Left renal pelvis (tissue), 4 donors: ENCODE data around the gene SLC38A2. TPM values are rescaled to one million over a fixed set of nuclear protein-coding genes. Genes with fewer than 3 reads are reported as not detected.
A peak's percentile ranks its signal among the peaks of the same experiment; 100 is the strongest.

Experiments used
- DNase-seq, 4 donors: peaks; one replicate each; pipeline ENCODE4 v3.0.0-alpha.2; 2013; ENCODE audit warnings: low read depth in 4 of 4, low spot score in 3 of 4
- polyA plus RNA-seq, 4 donors: library from polyadenylated mRNA; unstranded; fragments of 120-200 nt; gene quantifications; one replicate each; pipeline ENCODE4 v1.2.1, GENCODE V29; 2013; ENCODE audit not compliant: insufficient read length in 4 of 4

SLC38A2 gene
- polyA plus RNA-seq, 4 donors = 180 to 241 (median 226) TPM

DNA sequence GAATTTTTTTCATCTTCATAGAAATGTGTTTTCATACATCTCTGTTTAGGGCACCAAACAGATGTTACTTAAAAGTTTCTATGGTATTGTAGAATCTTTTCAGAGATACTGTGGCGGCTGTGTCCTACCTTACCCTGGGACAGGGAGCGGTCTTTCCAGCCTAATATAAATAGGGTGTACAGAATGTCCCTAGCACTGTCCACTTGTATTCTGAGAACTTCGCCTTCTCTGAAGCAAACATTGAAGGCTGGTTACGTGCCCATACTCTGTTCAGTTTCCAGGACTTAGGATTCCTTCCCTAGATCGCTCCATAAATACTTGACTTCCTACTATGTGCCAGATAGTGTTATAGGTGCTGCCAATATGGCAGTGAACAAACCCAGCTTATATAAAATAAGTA is 24.3 kb upstream of the SLC38A2 start:
- no peak for DNase-seq

GRCh38 chr12:46395388-46395787 is 22.8 kb upstream of the SLC38A2 start:
- no peak for DNase-seq

DNA sequence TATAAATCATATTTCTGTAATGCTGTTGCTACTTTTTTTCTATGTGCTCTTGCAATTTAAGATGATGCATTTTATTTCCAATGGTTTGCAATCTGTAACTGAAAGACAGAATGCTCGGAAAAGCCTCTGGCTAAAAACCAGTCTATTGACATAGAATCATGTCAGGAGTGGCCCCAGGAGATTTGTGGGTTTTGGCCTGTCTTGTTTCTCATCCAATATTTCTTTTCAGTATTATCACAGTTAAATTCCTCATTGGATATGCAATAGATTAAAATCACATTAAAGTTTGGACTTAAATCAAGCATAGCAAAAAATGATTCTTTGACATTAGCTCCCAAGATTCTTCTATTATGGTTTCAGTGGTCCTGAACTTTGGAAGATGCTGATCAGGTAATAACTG is 19.1 kb upstream of the SLC38A2 start:
- DNase-seq = no peak

GRCh38 chr12:46390881-46391280 is 18.3 kb upstream of the SLC38A2 start:
- DNase-seq = no peak

DNA sequence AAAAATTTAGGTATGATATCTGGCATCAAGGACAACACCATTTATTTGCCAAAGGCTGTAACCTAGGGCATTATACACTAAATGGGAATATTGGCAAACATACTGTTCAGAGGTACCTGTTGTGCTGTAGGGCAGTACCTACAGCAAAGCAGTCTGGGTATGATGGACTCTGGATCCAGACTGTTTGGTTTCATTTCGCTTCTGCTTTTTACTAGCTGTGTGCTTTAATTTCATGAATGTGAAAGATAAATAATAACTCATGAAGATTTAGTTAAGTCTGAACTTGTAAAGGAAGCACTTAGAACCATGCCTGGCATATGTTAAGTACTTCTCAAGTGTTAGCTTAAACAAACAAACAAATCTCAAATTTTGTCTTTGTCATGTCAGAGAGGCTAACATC is 17.7 kb upstream of the SLC38A2 start:
- DNase-seq = no peak

GRCh38 chr12:46389031-46389616 is 16.6 kb upstream of the SLC38A2 start:
- no peak for DNase-seq

DNA sequence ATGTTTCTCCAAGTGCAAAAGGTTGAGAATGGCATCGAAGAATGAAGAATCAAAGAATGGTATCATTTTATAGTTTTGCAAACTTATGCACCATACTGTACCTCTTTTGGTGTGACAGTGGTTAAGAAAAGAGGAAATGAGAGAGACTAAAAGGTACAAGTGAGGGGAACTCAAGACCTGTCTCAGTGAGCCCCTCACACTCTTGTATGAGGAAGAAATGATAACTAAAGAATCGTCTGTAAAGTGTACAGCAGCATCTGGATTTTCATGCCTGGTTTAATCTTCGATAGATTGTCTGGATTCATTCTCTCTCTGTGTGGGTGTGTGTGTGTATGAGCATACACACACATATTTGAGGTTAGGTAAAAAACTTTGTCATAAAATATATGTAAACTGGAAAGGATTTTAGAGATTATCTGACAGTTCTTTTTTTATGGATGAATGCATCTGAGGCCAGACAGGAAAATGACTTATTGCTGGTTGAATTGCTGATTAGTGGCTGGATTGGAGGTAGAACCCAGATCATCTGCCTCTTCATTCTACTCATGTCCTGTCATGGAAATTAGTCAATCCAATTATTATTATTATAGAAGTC is 16.0 kb upstream of the SLC38A2 start:
- DNase-seq = no peak

DNA sequence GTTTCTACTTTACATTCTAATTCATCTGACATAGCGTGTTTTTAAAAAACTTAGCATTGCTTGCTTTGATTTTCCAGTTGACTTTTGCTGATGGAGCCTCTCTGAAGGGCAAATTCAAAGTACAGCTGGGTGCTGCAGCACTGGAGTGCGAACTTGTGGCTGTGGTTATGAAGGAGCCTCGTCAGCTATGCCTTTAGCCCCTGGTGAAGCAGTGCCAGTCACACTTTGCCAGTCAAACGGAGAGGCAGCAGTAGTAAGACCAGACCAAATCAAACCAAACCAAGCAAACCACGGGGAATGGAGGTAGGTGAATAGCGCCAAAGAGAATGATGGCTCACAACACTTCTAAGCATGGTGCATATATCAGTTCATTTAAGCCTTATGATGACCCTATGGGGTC is 15.1 kb upstream of the SLC38A2 start:
- no peak for DNase-seq

DNA sequence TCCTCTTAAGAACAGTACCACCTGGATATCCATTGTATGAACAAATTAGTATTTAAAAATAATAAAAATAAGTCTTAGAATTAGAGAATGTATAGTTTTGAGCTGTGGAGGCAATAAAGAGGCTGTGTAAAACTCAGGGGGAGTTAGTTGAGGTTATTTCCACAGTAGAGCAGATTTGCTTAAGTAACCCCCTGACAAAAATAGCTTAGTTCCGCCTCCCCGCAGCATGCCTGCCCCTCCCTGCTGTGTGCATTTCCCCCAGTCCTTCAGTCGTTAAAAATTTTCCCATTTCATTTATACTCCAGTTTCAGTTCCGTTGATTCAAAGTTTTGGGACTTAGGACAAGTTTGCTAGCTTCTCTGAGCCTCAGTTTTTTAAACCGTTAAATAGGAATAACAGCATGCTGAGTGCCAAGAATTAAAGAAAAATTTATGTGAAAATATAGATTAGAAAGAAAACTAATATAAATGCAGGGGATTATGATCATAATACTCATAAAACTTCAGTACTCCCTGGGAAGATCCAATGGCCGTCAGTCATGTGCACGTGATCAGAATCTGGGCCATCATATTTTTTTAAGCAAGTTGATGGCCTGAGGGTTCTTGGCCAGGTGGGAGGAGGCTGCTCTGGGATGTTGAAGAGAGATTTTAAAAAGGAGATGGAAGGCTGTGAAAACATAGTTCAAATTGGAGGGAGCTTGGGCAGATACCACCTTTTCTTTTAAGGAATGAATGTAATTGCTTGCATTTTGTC is 14.5 kb upstream of the SLC38A2 start:
- no peak for DNase-seq

GRCh38 chr12:46386360-46386867 is 13.8 kb upstream of the SLC38A2 start:
- no peak for DNase-seq

- no peak for DNase-seq
Observed at GRCh38 chr12:46385438-46385837, 12.9 kb upstream of the SLC38A2 start.

DNA sequence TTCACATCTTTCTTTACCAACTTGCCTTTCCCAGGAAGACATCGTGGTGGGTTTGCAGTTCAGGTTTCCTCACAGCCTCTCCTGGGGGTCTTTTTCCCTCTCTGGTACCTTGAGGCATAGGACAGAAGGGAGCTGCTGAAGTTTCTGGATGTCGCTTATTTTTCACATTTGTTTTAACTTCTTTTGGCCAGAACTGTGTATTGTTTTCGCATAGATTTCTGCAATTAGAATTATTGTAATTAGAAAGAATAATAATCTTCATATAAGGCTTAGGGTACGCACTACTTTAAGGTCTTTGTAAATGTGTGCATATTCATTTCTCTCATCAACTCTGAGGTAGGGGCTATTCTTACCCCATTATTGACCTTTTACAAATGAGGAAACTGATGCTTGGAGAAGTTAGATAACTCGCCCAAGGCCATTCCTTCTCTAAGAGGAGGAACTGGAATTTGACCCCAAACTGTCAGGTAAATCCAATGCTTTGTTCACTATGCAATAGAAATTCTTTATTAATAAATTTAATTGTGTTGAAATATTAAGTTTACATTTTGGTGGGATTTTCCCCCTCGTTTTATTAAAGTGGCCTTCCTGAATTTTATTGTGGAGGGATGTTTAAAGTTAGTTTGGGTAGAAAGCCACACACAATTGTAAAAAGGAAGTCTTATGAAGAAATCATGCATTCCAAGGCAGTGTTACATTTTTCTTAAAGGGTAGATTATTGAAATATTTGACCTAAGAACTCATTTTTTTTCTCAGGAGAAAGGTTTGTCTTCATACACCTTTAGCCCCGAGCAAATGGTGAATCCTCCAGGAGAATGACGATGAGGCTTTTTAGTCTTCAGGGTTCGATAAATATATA is 12.1 kb upstream of the SLC38A2 start:
- DNase-seq = no peak

DNA sequence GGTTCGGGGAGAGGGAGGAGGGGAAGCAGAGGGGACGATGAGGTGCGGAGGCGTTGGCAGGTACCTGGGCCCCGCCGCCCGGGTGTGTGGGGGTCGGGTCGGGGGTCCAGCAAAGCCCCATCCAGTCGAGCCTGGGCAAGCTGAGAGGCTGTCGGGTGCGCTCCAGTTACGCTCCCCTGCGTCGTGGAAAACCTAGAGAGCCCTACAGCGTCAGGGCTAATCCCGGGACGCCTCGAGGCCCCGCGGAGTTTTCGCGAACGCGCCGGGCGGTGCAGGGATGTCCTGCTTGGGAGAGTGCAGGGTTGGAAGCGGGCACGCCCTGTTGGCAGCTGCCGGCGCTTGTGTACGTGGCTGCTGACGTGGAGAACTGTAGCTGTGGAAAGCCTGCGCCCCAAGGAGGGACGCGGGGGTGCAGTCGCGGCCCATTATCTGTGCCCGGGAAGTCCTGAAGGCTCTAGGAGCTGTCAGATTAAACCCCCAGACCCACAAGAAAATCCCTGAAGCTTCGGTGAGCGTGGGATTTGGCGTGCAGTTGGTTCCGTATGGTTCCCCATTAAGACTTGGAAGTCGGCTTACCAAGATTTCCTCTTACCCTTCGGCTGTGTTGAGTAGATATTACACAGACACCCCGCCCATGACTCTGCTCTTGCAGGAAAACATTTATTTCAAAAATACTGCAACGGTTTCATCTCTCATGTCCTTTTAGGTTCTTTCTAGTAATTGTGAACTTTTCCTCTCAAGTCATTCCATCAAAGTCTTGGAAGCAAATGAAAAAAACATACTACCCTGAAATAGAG is 11.3 kb upstream of the SLC38A2 start:
- peak in 3 of 4 donors; percentile 51 to 63 (median 54) for DNase-seq

DNA sequence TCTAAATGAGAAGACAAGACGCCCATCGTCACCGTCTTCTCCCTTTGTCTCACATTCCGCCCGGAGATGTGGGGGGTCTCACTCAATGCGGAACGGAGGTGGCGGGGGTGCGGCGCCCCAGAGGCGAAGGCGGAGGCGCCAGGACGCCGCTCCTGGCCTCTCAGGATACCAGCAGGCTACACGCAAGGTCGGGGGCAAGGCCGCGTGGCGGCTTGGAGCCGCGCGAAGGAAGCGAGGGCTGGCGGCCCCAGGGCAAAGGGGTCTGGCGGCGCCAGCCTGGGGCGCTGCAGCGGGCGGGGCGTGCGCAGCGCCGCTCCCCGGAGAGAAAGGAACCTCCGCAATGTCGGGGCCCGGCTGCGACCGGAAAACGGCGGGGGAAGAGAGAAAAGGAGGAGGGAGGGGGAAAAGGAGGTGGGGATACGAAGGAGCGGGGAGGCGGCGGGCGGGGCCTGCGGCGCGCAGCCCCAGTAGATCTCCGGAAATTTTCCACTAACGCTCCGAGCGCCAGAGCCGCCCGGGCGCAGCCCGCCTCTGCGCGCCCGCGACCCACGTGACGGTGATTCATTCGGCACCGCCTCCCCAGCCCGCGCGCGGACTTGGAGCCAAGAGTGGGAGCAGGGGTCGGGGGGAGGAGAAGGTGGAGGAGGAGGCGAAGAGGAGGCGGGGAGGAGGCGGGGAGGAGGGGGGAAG is 10.5 kb upstream of the SLC38A2 start:
- DNase-seq = peak; percentile 89 to 93 (median 92)

- no peak for DNase-seq
Observed at GRCh38 chr12:46382408-46382963, 9.9 kb upstream of the SLC38A2 start.

- DNase-seq = no peak
Observed at GRCh38 chr12:46380881-46381280, 8.3 kb upstream of the SLC38A2 start.

DNA sequence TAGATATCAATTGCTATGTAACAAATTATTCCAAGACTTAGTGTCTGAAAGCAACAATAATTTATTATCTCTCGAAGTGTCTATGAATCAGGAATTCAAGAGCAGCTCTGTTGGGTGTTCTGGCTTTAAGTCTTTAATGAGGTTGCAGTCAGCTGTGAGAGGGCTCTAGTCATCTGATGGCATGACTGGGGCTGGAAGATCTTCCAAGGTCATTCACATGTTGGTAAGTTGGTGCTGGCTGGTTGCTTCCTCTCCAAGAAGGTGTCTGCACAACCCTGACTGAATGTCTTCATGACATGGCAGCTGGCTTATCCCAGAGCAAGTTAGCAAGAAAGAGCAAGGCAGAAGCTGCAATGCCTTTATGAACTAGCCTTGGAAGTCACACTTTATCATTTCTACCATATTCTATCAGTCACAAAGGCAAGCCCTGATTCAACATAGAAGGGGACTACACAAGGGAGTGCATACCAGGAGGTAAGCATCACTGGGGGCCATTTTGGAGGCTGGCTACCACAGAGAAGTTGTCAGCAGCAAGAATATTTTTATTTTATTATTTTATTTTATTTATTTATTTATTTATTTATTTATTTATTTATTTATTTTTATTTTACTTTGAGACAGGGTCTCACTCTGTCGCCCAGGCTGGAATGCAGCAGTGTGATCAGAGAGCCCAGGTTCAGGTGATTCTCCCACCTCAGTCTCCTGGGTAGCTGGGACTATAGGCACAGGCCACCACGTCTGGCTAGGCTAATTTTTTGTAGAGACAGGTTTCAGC is 7.6 kb upstream of the SLC38A2 start:
- DNase-seq = no peak

- DNase-seq = no peak
Observed at GRCh38 chr12:46379352-46379751, 6.8 kb upstream of the SLC38A2 start.
